Measurements from ENCODE around the gene ADPRH.

GRCh38 chr3:119619094-119619493, 39.8 kb downstream of the ADPRH start:
- no peak for TF ChIP-seq CTCF (IDR thresholded peaks at IDR 0.05; ENCODE audit: insufficient read depth, low read depth, low read length)
- TF ChIP-seq EZH2 (IDR thresholded peaks at IDR 0.05; ENCODE audit: insufficient read depth, low read length) = no peak
